NB4 (cell line): ENCODE results near the gene RUBCN.

Experiments
- POLR2A ChIP-seq: IDR thresholded peaks from 2 replicates; pipeline ENCODE4 v1.6.1; 2011; ENCODE audit warnings: mild to moderate bottlenecking; ENCODE audit not compliant: insufficient read length; ENCODE audit errors: extremely low read depth
- TF ChIP-seq, protein P1 (sequence below): IDR thresholded peaks from one replicate; pipeline ENCODE4 v1.5.1; 2012; ENCODE audit warnings: low read depth, low read length
- TF ChIP-seq, protein P2 (sequence below): IDR thresholded peaks from 2 replicates; pipeline ENCODE4 v1.6.1; 2011; ENCODE audit warnings: low read depth, low read length

DNA sequence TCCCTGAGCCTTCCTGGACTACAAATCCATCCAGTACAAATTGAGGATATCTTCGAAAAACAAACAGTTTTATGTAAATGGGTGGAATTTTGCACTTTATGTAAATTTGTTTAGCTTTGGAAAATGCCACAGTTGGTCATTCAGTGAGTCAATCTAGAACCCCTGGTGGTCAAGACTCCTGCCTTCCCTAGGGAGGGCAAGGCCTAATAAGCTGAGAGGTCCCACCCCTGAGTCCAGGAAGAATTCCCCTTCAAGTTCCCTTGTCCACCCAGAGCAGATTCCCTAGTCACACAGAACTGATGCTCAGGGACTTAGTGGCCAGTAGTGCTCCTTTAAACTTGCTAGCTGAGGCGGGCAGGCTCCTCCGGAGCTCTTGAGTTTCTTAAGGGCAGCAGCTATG lies 6.1 kb upstream of the RUBCN start:
- TF ChIP-seq, protein P1, sequence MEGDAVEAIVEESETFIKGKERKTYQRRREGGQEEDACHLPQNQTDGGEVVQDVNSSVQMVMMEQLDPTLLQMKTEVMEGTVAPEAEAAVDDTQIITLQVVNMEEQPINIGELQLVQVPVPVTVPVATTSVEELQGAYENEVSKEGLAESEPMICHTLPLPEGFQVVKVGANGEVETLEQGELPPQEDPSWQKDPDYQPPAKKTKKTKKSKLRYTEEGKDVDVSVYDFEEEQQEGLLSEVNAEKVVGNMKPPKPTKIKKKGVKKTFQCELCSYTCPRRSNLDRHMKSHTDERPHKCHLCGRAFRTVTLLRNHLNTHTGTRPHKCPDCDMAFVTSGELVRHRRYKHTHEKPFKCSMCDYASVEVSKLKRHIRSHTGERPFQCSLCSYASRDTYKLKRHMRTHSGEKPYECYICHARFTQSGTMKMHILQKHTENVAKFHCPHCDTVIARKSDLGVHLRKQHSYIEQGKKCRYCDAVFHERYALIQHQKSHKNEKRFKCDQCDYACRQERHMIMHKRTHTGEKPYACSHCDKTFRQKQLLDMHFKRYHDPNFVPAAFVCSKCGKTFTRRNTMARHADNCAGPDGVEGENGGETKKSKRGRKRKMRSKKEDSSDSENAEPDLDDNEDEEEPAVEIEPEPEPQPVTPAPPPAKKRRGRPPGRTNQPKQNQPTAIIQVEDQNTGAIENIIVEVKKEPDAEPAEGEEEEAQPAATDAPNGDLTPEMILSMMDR: no peak
- no peak for TF ChIP-seq POLR2A
- TF ChIP-seq, protein P2, sequence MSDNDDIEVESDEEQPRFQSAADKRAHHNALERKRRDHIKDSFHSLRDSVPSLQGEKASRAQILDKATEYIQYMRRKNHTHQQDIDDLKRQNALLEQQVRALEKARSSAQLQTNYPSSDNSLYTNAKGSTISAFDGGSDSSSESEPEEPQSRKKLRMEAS: no peak
